ENCODE results near the gene CBX8. TPM values are rescaled to one million over a fixed set of nuclear protein-coding genes. Genes with fewer than 3 reads are reported as not detected.

The CBX8 gene
- total and polyA plus RNA-seq, 2 of the 13 experiments (the other 11 are each of a cell fraction or from before 2014, with no cell fraction given) = 0.34 to 12.6 TPM

DNA sequence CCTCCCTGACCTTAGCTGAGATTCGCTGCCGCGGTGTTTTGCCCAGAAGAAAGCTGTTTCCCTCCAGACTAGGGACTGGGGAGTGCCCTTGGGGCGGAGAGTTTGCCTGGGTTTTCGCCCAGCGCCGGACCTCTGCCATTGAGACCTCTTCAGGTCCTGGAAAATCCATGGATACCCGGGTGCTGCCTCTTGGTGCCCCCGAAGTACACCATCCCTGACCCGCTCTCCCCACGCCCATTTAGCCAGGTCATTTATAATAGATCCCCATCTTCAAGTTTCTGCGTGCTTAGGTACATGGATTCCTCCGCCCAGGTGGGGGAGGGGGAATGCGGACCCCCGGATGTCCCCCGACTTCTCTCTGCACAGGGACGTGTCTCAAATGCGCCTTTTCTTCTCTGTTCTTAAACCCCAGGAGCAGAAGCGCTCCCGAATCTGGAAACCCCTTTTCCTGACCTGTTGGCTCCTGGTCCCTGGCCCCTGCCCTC is 15.0 kb upstream of the CBX8 start (continued):
- TF ChIP-seq, protein P1, sequence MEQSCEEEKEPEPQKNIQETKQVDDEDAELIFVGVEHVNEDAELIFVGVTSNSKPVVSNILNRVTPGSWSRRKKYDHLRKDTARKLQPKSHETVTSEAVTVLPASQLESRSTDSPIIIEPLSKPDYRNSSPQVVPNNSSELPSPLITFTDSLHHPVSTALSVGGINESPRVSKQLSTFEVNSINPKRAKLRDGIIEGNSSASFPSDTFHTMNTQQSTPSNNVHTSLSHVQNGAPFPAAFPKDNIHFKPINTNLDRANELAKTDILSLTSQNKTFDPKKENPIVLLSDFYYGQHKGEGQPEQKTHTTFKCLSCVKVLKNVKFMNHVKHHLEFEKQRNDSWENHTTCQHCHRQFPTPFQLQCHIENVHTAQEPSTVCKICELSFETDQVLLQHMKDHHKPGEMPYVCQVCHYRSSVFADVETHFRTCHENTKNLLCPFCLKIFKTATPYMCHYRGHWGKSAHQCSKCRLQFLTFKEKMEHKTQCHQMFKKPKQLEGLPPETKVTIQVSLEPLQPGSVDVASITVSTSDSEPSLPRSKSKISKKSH (CRISPR knock-in tag; IDR thresholded peaks at IDR 0.05; ENCODE audit: borderline replicate concordance) = no peak
- TF ChIP-seq ZNF724P (CRISPR knock-in tag; IDR thresholded peaks at IDR 0.05; ENCODE audit: borderline replicate concordance) (no peak), ZNF616 (CRISPR knock-in tag; IDR thresholded peaks at IDR 0.05; ENCODE audit: low read depth) (peak; percentile 18; the same call in 1 of the 2 replicates), ZNF747 (CRISPR knock-in tag; IDR thresholded peaks at IDR 0.05; ENCODE audit: borderline replicate concordance) (no peak), SIN3B (IDR thresholded peaks at IDR 0.05; ENCODE audit: low read length) (no peak), ZNF24 (IDR thresholded peaks at IDR 0.05) (no peak), SIN3A (IDR thresholded peaks at IDR 0.05; ENCODE audit: borderline replicate concordance, low read depth, low read length) (no peak), EZH2 (conservative IDR thresholded peaks at IDR 0.05; ENCODE audit: low read depth, low read length) (peak; percentile 28; the same call in 1 of the 2 replicates), ZNF670 (CRISPR knock-in tag; IDR thresholded peaks at IDR 0.05; ENCODE audit: borderline replicate concordance) (no peak)
- TF ChIP-seq, protein P2, sequence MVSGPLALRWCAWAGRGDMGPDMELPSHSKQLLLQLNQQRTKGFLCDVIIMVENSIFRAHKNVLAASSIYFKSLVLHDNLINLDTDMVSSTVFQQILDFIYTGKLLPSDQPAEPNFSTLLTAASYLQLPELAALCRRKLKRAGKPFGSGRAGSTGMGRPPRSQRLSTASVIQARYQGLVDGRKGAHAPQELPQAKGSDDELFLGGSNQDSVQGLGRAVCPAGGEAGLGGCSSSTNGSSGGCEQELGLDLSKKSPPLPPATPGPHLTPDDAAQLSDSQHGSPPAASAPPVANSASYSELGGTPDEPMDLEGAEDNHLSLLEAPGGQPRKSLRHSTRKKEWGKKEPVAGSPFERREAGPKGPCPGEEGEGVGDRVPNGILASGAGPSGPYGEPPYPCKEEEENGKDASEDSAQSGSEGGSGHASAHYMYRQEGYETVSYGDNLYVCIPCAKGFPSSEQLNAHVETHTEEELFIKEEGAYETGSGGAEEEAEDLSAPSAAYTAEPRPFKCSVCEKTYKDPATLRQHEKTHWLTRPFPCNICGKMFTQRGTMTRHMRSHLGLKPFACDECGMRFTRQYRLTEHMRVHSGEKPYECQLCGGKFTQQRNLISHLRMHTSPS (CRISPR knock-in tag; IDR thresholded peaks at IDR 0.05; ENCODE audit: low read depth) = 0 out of 2 replicates have a peak, but pooled peaks have one; percentile 36
- TF ChIP-seq, protein P3, sequence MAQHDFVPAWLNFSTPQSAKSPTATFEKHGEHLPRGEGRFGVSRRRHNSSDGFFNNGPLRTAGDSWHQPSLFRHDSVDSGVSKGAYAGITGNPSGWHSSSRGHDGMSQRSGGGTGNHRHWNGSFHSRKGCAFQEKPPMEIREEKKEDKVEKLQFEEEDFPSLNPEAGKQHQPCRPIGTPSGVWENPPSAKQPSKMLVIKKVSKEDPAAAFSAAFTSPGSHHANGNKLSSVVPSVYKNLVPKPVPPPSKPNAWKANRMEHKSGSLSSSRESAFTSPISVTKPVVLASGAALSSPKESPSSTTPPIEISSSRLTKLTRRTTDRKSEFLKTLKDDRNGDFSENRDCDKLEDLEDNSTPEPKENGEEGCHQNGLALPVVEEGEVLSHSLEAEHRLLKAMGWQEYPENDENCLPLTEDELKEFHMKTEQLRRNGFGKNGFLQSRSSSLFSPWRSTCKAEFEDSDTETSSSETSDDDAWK (CRISPR knock-in tag; IDR thresholded peaks at IDR 0.05) = no peak
- TF ChIP-seq, protein P4, sequence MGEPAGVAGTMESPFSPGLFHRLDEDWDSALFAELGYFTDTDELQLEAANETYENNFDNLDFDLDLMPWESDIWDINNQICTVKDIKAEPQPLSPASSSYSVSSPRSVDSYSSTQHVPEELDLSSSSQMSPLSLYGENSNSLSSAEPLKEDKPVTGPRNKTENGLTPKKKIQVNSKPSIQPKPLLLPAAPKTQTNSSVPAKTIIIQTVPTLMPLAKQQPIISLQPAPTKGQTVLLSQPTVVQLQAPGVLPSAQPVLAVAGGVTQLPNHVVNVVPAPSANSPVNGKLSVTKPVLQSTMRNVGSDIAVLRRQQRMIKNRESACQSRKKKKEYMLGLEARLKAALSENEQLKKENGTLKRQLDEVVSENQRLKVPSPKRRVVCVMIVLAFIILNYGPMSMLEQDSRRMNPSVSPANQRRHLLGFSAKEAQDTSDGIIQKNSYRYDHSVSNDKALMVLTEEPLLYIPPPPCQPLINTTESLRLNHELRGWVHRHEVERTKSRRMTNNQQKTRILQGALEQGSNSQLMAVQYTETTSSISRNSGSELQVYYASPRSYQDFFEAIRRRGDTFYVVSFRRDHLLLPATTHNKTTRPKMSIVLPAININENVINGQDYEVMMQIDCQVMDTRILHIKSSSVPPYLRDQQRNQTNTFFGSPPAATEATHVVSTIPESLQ (CRISPR knock-in tag; conservative IDR thresholded peaks at IDR 0.05) = no peak
- TF ChIP-seq, protein P5, sequence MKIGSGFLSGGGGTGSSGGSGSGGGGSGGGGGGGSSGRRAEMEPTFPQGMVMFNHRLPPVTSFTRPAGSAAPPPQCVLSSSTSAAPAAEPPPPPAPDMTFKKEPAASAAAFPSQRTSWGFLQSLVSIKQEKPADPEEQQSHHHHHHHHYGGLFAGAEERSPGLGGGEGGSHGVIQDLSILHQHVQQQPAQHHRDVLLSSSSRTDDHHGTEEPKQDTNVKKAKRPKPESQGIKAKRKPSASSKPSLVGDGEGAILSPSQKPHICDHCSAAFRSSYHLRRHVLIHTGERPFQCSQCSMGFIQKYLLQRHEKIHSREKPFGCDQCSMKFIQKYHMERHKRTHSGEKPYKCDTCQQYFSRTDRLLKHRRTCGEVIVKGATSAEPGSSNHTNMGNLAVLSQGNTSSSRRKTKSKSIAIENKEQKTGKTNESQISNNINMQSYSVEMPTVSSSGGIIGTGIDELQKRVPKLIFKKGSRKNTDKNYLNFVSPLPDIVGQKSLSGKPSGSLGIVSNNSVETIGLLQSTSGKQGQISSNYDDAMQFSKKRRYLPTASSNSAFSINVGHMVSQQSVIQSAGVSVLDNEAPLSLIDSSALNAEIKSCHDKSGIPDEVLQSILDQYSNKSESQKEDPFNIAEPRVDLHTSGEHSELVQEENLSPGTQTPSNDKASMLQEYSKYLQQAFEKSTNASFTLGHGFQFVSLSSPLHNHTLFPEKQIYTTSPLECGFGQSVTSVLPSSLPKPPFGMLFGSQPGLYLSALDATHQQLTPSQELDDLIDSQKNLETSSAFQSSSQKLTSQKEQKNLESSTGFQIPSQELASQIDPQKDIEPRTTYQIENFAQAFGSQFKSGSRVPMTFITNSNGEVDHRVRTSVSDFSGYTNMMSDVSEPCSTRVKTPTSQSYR (CRISPR knock-in tag; IDR thresholded peaks at IDR 0.05; ENCODE audit: borderline replicate concordance) = no peak
- TF ChIP-seq, protein P6, sequence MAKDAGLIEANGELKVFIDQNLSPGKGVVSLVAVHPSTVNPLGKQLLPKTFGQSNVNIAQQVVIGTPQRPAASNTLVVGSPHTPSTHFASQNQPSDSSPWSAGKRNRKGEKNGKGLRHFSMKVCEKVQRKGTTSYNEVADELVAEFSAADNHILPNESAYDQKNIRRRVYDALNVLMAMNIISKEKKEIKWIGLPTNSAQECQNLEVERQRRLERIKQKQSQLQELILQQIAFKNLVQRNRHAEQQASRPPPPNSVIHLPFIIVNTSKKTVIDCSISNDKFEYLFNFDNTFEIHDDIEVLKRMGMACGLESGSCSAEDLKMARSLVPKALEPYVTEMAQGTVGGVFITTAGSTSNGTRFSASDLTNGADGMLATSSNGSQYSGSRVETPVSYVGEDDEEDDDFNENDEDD (CRISPR knock-in tag; IDR thresholded peaks at IDR 0.05; ENCODE audit: borderline replicate concordance) = no peak

All from HepG2 (cell line).